ENCODE measurements around the gene VAMP5. TPM values are rescaled to one million over a fixed set of nuclear protein-coding genes. Genes with fewer than 3 reads are reported as not detected.

VAMP5 gene
- total and polyA plus RNA-seq, 2 donors (not counting 1 experiment from before 2014, with no cell fraction given): 16.9 to 28.6 TPM

- POLR2A ChIA-PET: interaction anchor here (1.0 kb wide), 1 partner anchor 46 kb away, joined by 3 read pairs; no protein-coding TSS in a partner anchor
- H3K27me3 ChIP-seq (replicated peaks in 1 of 4; ENCODE audit: control extremely low read depth in 1 of 4, control insufficient read depth in 3 of 4, insufficient read depth in 4 of 4, low read length in 3 of 4): no peaks in the 10 kb centered on the region
- Mint-ChIP-seq H3K4me1 (peaks cover 40% of the 10 kb centered on the region), H3K27ac (peak overlapping the region; percentile 26), H3K4me3 (no peak overlapping the region), H3K9me3 (ENCODE audit: insufficient read depth) (no peaks in the 10 kb centered on the region), H3K27me3 (no peaks in the 10 kb centered on the region)
- H3K4me2 ChIP-seq (replicated peaks; ENCODE audit: low read depth, low read length, poor library complexity, severe bottlenecking): no peak overlapping the region
- 86% methylated on average over 13 of the region's 17 CpGs for WGBS (ENCODE audit: insufficient coverage)
- no peak for TF ChIP-seq EZH2 (IDR thresholded peaks at IDR 0.05; ENCODE audit: borderline replicate concordance, insufficient read depth, low read depth, low read length, poor library complexity, severe bottlenecking)
- TF ChIP-seq, protein P1, sequence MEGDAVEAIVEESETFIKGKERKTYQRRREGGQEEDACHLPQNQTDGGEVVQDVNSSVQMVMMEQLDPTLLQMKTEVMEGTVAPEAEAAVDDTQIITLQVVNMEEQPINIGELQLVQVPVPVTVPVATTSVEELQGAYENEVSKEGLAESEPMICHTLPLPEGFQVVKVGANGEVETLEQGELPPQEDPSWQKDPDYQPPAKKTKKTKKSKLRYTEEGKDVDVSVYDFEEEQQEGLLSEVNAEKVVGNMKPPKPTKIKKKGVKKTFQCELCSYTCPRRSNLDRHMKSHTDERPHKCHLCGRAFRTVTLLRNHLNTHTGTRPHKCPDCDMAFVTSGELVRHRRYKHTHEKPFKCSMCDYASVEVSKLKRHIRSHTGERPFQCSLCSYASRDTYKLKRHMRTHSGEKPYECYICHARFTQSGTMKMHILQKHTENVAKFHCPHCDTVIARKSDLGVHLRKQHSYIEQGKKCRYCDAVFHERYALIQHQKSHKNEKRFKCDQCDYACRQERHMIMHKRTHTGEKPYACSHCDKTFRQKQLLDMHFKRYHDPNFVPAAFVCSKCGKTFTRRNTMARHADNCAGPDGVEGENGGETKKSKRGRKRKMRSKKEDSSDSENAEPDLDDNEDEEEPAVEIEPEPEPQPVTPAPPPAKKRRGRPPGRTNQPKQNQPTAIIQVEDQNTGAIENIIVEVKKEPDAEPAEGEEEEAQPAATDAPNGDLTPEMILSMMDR (IDR thresholded peaks at IDR 0.05): no peak
- peaks cover 43% of the 10 kb centered on the region for H3K79me2 ChIP-seq (ENCODE audit: control insufficient read depth, insufficient read depth, low read length)
- peaks cover 27 to 38% of the 10 kb centered on the region in 2 donors for H3K4me1 ChIP-seq (ENCODE audit: control insufficient read depth in 2 of 2, insufficient read depth in 2 of 2, low read length in 2 of 2)
- H3K27ac ChIP-seq (ENCODE audit: low read length in 2 of 2): no peak overlapping the region
- no peak for ATAC-seq (ENCODE audit: low read depth)
- intact Hi-C loops (cut with micrococcal nuclease): loop anchor here (5.0 kb wide), 1 partner anchor 207 kb away; no protein-coding TSS in a partner anchor
- no peak overlapping the region for H2AFZ ChIP-seq (ENCODE audit: insufficient read depth, low read depth, low read length, poor library complexity, severe bottlenecking)
- H3K36me3 ChIP-seq (replicated peaks in 1 of 2; ENCODE audit: control extremely low read depth in 1 of 2, control insufficient read depth in 1 of 2, extremely low read depth in 1 of 2, insufficient read depth in 2 of 2, low read length in 1 of 2): peaks cover 0 to 28% of the 10 kb centered on the region in 2 experiments
- CTCF ChIA-PET: interaction anchor here (1.8 to 1.9 kb wide), 2 partner anchors 9 to 37 kb away, joined by 6 to 7 read pairs; no protein-coding TSS in a partner anchor
- no peak for DNase-seq
- no peaks in the 10 kb centered on the region for H3K9me3 ChIP-seq (ENCODE audit: control extremely low read depth in 1 of 3, control insufficient read depth in 2 of 3, insufficient read depth in 1 of 3, low read length in 2 of 3)
- H3K4me3 ChIP-seq (ENCODE audit: control extremely low read depth in 1 of 5, extremely low read depth in 1 of 5, insufficient read depth in 1 of 5, low read depth in 2 of 5, low read length in 4 of 5): no peak overlapping the region
- no peak overlapping the region for H3K9ac ChIP-seq (ENCODE audit: low read length)
- peaks cover 18% of the 10 kb centered on the region for H4K20me1 ChIP-seq (ENCODE audit: control insufficient read depth, insufficient read depth, low read length, poor library complexity, severe bottlenecking)
Measured at GRCh38 chr2:85599468-85600234, 15.4 kb downstream of the VAMP5 start.

GRCh38 chr2:85600235-85600575 lies 16.0 kb downstream of the VAMP5 start:
- Mint-ChIP-seq H3K27ac (peak overlapping the region; percentile 26), H3K27me3 (no peaks in the 10 kb centered on the region), H3K4me1 (peaks cover 38% of the 10 kb centered on the region), H3K4me3 (no peak overlapping the region), H3K9me3 (ENCODE audit: insufficient read depth) (no peaks in the 10 kb centered on the region)
- CTCF ChIA-PET: interaction anchor here (1.4 to 1.9 kb wide), 3 partner anchors 9 to 37 kb away, joined by 3 to 7 read pairs (median 6); no protein-coding TSS in a partner anchor
- Histone ChIP-seq H3K79me2 (ENCODE audit: control insufficient read depth, insufficient read depth, low read length) (peaks cover 41% of the 10 kb centered on the region), H3K27me3 (replicated peaks in 1 of 4; ENCODE audit: control extremely low read depth in 1 of 4, control insufficient read depth in 3 of 4, insufficient read depth in 4 of 4, low read length in 3 of 4) (no peaks in the 10 kb centered on the region), H3K9ac (ENCODE audit: low read length) (no peak overlapping the region), H3K4me3 (ENCODE audit: control extremely low read depth in 1 of 5, extremely low read depth in 1 of 5, insufficient read depth in 1 of 5, low read depth in 2 of 5, low read length in 4 of 5) (no peak overlapping the region), H2AFZ (ENCODE audit: insufficient read depth, low read depth, low read length, poor library complexity, severe bottlenecking) (no peak overlapping the region), H3K27ac (ENCODE audit: low read length in 2 of 2) (no peak overlapping the region), H3K36me3 (replicated peaks in 1 of 2; ENCODE audit: control extremely low read depth in 1 of 2, control insufficient read depth in 1 of 2, extremely low read depth in 1 of 2, insufficient read depth in 2 of 2, low read length in 1 of 2) (peaks cover 0 to 28% of the 10 kb centered on the region in 2 experiments), H4K20me1 (ENCODE audit: control insufficient read depth, insufficient read depth, low read length, poor library complexity, severe bottlenecking) (peaks cover 23% of the 10 kb centered on the region), H3K4me1 (ENCODE audit: control insufficient read depth in 2 of 2, insufficient read depth in 2 of 2, low read length in 2 of 2) (peaks cover 25 to 35% of the 10 kb centered on the region in 2 donors), H3K4me2 (replicated peaks; ENCODE audit: low read depth, low read length, poor library complexity, severe bottlenecking) (no peak overlapping the region), H3K9me3 (ENCODE audit: control extremely low read depth in 1 of 3, control insufficient read depth in 2 of 3, insufficient read depth in 1 of 3, low read length in 2 of 3) (no peaks in the 10 kb centered on the region)
- ATAC-seq (ENCODE audit: low read depth) (no peak), DNase-seq (no peak)
- POLR2A ChIA-PET: interaction anchor here (1.0 kb wide), 1 partner anchor 47 kb away, joined by 3 read pairs; no protein-coding TSS in a partner anchor
- TF ChIP-seq, protein P1 (IDR thresholded peaks at IDR 0.05): no peak
- no peak for TF ChIP-seq EZH2 (IDR thresholded peaks at IDR 0.05; ENCODE audit: borderline replicate concordance, insufficient read depth, low read depth, low read length, poor library complexity, severe bottlenecking)
- WGBS (ENCODE audit: insufficient coverage): 87% methylated on average over 3 of the region's 3 CpGs
- intact Hi-C loops (cut with micrococcal nuclease): loop anchor here (5.0 kb wide), 1 partner anchor 208 kb away; no protein-coding TSS in a partner anchor

All from B cell (primary cell).